K562 treated with DMSO at 1 percent for 12 hours (cell line): Measurements from ENCODE around the gene MED4. TPM values are rescaled to one million over a fixed set of nuclear protein-coding genes. Genes with fewer than 3 reads are reported as not detected.

ENCODE experiments used
- total RNA-seq: library from RNA; unstranded; fragments of 300-600 nt; gene quantifications from 2 replicates; pipeline ENCODE4 v1.2.3, GENCODE V29; 2022; ENCODE audit not compliant: insufficient read depth

The MED4 gene, protein sequence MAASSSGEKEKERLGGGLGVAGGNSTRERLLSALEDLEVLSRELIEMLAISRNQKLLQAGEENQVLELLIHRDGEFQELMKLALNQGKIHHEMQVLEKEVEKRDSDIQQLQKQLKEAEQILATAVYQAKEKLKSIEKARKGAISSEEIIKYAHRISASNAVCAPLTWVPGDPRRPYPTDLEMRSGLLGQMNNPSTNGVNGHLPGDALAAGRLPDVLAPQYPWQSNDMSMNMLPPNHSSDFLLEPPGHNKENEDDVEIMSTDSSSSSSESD
- 17.1 and 23.0 TPM in 2 replicates for total RNA-seq

DNA sequence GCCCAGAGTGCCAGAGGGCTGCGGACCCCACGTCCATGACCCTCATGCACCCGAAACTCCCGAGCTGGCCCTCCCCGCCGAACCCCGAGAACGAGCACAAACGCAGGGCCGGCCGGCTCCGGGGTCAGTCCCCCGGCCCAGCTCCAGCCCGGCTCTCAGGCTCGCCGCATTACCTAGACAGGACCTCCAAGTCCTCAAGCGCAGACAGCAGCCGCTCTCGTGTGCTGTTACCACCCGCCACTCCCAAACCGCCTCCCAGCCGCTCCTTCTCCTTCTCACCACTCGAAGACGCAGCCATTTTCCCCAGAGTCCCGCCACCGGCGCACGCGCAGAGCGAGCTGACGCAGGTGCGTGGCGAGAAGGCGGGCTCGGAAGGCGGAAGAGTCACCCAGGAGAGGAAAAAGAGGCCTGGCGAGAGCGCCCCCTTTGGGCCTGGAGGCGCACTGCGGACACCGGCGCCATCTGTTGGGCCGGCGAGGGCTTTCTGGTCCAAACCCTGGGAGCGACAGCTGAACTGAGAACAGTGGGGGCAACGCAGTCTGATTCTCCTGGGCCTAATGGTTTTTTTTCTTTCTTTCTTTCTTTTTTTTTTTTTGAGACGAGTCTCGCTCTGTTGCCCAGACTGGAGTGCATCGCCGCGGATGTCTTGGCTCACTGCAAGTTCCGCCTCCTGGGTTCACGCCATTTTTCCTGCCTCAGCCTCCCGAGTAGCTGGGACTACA, at the start of gene MED4:
MED4 (minus strand) TSS at position 324 of the 722 bp plus-strand sequence; CDS start at position 298, 26 bp downstream.

DNA sequence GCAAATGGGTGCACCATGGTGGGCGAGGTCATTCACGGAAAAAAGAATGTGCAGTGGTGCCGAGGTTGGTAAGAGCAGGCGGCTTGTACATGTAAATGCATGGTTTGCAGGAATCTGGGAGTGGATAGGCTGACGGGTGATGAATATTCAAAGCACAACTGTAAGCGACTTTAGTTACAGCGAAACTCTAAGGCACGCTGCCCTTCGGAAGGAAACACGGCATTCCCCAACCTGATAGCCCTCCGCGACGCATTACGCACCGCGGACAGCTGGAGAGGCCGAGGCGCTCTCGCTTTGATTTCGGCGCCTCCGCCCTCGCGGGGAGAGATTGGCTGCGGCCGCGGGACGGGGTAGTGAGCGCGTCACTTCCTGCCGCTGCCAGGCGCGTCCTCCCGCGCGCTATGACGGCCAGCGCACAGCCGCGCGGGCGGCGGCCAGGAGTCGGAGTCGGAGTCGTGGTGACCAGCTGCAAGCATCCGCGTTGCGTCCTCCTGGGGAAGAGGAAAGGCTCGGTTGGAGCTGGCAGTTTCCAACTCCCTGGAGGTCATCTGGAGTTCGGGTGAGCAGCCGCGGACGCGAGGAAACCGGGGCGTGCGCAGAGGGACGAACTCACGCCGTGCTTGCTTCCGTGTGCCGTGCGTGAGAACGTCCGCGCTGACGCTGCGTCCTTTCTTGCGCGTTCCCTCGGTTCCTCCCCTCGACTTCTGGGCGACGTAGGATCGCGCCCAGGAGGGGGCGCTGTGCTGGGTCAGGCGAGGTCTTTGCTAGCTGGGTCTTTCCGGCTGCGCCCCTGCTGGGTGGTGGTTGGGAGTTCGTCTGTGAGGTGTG, 57.3 kb downstream of the MED4 start, which contains the start of gene NUDT15:
NUDT15 (plus strand) TSS at position 381 of the 828 bp plus-strand sequence; CDS start at position 402, 21 bp downstream.

Other genes starting within 250 kb of the MED4 start
- gene SUCLA2, start 93.8 kb downstream of the MED4 start, total RNA-seq: 17.4 and 24.7 TPM in 2 replicates
- 7.5 and 11.6 TPM in 2 replicates for gene NUDT15, start 57.4 kb downstream of the MED4 start, total RNA-seq
- 47.7 and 97.2 TPM in 2 replicates for gene ITM2B, start 138.1 kb upstream of the MED4 start, total RNA-seq
- 4.9 and 21.9 TPM in 2 replicates for gene RB1, start 208.6 kb upstream of the MED4 start, total RNA-seq